AG08396 (cell line): Measurements from ENCODE around the gene SMC4.

Experiments used
- DNase-seq: peaks from one replicate; pipeline ENCODE4 v3.0.0; 2012; ENCODE audit warnings: low spot score, mixed read lengths

The SMC4 gene

DNA sequence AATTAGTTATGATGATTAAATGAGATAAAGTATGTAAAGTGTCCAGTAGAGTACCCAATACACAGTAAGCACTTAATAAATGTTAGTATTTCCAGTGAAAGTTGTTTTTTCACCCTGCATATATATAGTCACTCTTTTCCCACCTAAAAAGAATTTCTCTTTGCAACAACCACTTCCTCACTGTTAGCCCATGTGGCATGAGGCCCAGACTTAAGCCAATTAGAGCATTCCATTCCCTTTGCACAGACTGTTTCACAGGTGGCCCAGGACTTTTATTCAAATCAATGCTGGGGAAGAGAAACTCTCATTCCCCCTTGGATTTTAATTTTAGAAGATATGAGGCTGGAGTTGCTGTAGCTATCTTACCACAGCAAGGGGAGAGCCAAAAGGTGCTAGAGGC, 4.2 kb upstream of the SMC4 start:
- peak; percentile 51 for DNase-seq

DNA sequence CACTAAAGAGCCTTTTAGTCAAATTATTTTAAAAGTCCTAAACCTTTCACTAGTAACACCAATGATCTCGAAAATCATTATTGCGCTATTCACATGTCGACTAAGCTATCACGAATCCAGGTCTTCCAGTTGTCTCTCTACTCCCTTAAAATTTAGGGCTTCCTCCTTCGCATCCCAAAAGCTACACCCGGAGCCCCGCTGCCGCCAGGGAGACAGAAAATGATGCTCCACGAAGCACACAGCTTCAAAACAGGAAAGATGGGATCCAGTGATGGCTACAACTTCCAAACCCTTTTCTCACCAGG, 678 bp upstream of the SMC4 start:
- DNase-seq: no peak

DNA sequence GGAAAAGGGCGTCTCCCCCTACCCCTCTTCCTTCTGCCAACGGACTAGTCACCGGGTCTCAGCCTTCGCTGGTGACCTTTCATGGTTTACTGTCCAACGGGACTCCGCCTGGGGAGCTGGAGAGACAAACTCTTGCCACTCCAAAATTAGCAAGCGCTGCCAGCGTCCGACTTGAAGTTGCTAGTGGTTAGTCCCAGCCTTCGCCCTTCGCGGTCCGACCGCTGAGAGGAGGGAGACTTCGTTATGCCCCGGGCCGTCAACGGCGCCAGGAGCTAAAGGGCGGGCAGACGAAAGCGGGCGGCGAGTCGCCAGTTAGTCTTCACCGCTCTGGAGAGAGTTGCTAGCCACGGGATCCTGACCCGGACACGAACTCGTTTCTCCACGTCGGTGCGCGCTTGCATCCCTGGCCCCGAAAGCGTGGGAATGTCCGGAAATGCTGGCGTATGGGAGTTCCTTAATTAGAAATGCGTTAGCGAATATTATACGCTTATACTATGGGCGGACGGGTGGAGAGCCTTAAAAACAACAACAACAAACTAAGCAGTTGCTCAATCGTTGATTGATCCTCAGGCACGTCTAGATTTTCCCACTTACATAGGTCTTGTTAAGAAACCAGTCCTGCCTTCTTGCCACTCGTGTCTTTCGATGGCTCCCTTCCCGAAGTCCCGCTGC, 716 bp downstream of the SMC4 start:
- DNase-seq: peak; percentile 36

DNA sequence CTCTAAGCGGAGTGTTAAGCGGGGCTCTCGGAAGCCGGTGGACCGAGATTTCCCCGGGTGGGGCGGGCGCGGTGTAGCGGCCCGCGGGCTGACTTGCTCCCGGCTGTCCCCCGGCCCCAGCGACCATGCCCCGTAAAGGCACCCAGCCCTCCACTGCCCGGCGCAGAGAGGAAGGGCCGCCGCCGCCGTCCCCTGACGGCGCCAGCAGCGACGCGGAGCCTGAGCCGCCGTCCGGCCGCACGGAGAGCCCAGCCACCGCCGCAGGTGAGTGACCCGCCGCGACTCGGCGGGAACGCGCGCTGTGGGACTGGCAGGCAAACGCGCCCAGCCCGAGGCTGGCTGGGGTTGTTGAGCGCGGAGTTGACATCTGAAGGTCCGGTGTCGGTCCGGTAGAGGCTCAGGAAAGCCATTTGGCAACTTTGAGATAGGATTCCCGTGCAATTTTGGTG, 1.3 kb downstream of the SMC4 start:
- DNase-seq: peak; percentile 27

DNA sequence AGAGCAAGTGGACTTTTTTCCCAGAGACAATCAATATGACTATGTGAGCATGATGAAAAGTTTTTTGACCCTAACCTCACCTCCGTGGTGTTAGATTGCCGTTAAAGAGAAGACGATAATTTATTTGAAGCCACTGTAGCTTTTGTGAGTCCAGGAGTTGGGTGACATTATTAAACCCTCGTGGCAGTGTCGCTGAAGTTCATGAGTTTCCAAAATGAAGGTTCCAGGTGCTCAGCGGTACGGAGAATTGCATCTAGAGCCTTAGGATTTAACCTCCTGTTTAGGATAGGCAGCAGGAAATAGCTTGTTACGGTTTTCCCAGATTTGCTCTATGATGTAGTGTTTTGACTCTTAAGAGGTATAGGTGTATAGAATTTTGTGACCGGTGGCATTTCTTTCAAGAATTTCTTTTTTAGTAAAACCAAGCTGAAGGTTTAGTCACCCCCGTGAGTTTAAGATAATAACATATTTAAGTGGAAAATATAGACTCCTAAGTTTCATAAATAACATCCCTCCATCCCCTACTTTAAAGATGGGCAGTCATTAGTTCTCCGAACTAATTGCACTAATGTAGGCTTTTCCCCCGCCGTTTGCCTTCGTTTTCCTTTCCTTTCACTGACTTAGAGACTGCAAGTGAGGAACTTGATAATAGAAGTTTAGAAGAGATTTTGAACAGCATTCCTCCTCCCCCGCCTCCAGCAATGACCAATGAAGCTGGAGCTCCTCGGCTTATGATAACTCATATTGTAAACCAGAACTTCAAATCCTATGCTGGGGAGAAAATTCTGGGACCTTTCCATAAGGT, 2.0 kb downstream of the SMC4 start:
- peak; percentile 18 for DNase-seq

DNA sequence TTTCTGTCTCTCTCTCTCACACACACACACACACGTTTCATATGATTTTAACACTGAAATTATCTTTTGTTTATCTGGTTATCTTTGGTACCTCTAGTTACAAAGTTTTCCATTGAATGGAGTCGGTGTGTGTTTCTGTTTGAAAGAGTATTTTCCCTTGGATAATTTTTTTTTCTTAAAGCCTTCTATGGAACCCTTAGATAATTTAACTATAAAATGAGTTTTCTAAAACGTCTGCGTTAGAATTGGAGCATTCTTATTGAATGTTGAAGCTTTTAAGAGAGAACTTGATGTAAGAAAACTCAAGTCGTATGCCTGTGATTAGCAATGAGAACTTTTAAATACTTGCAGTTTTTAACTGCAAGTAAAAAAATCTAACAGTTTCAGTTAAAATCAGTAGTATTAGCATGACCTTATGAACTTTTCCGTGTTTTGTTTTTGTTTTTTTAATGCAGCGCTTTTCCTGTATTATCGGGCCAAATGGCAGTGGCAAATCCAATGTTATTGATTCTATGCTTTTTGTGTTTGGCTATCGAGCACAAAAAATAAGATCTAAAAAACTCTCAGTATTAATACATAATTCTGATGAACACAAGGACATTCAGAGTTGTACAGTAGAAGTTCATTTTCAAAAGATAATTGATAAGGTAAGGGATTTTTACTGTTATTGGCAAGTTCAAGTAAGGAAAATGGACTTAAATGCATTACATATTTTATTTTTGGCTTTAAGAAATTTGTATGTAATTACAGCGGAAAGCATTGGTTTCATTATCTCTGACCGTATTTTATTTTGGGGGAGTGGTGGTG, 3.0 kb downstream of the SMC4 start:
- no peak for DNase-seq

DNA sequence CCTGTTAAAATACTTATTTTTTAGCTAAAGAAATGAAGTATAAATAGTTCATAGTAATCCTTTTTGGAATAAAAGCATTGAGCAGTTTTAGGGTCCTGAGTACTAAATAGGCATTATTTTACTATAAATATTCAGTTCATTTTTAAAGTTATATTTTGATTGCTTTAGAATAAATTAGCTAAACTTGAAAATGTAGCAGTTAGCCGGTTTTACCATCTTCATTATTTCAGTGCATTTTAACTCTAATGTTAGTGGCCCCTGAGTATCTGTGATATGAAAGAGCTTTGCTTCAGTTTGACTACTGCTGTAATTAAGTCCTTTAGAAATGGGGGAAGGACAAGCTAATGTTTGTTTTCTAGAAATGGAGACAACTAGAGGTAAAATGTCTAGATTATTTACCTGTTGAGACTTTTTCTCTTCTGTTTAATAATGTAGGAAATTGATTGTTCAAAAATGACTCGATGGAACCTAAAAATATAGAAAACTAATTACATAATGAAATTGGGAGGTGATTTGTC, 3.6 kb downstream of the SMC4 start:
- DNase-seq: no peak

DNA sequence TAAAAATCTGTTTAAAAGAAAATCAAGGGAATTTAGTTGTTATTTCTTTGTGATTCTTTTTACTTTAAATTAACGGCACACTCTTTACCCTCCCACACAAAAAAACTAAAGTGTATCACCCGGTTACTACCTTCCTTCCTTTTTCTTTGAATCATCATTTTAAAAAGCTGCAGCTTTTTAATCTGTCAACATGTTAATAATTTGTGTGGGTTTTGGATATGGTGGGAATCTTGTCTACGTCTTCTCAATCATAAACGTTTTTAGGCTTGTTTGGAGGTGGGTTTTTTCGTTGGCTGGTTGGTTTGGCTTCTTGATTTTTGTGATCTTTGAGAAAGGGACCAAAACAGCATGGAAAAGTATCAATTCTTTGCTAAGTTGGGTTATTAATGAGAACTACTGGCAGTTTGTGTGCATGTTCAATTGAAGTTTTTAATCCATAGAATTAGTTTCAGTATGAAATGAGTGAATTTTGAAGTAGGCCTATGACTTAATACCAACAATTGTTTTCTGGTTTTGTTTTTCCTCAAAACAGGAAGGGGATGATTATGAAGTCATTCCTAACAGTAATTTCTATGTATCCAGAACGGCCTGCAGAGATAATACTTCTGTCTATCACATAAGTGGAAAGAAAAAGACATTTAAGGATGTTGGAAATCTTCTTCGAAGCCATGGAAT, 4.5 kb downstream of the SMC4 start:
- no peak for DNase-seq

DNA sequence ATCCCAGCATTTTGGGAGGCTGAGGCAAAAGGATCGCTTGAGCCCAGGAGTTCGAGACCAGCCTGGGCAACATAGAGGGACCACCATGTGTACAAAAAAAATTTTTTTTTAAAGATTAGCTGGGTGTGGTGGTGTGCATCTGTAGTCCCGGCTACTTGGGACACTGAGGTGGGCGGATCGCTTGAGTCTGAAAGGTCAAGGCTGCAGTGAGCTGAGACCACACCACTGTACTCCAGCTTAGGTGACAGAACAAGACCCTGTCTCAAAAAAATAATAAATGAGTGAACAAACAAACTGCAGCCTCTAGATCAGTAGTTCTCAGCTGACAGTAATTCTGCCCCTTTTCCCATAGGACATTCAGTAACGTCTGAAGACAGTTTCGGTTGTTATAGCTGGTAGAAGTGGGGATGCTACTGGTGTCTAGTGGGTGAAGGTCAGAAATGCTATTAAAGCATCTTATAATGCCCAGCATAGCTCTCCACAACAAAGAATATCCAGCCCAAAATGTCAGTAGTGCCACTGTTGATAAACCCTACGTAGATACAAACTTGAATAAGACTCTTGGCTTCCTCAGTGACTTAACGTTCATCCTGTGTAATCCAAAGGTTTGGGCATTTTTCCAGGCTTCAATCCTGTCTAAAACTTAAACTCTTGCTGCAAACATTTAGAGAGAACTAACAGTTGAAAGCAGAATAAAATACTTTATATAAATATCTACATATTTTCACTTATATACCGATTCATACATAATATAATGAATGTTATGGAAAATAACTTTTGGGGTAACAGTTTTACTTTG, 10.6 kb downstream of the SMC4 start:
- DNase-seq: no peak

DNA sequence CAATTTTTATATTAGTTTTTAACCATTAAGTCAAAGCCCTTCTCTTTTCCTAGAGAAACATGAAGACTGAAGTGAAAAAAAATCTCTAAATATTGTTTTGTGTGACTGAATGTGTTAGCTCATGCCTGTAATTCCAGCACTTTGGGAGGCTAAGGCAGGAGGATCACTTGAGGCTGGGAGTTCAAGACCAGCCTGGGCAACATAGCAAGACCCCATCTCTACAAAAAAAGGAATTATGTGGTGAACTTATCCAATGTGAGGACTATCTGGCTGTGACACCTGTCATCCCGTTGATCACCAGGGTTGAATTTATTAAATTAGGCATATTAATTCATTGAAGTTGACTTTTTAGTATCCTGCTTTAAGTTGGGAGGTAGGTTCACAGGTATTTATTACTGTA, 13.0 kb downstream of the SMC4 start:
- DNase-seq: no peak

DNA sequence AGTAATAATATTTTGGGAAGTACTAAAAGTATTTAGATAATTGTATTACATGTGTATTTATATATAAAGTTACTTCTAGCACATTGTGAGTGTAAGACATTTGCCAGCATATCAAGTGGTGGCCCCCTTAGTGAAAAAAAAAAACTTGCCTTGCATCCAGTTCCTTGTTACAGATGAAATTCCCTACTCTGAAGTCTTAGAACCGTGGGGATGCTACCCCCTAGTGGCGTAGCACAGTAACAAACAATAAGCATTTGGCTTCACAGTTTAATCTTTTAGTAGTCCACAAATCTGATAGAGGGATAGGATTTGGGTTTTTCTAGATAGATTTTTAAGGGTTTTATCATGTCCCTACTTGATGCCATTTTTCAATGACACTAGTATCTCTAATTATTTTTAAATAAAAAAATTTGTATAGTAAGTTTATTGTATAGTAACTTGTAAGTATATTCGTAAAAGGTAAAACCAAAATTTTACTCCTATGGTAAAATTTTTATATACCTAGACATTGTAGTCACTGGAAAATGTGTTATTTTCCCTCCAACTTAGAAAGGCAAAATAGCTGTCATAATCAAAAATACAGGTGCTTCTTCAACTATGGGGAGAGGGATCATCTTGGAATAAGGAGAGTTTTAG, 14.3 kb downstream of the SMC4 start:
- peak; percentile 61 for DNase-seq

DNA sequence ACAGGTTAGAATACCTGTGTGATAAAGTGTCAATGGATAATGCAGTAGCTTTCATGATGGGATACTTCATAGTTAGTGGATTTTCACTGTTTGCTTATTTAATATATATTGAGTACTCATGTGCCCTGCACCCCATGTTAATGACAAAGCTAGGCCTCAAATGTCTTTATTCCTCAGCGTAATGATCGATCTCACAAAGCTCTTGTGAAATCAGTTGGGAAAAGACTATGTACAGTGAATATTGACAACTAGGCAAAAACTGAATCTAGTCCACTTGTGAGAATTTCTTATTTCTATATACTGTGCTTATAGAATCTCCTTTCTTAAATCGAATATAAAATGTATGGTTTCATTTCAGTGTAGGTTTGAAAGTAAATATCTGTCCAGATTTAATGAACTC, 17.9 kb downstream of the SMC4 start:
- no peak for DNase-seq

DNA sequence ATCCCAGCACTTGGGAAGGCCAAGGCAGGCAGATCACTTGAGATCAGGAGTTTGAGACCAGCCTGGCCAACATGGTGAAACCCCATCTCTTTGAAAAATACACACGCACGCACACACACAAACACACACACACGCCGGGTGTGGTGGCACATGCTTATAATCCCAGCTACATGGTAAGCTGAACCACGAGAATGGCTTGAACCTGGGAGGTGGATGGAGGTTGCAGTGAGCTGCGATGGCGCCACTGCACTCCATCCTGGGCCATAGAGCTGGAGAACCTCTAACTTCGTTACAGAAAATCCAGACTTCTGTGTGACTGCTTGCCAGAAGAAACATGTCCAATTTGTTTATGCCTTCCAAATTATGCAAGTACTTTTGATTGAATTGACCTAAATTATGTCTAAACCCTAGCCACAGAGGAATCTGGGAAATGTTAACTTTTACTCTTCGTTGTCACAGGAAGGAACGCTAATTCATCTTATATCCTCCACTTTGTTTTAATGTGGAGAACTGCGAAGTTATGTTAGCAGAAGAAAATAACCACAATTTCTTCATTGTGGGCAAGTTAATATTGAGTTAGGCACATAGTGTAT, 28.5 kb downstream of the SMC4 start:
- DNase-seq: no peak

DNA sequence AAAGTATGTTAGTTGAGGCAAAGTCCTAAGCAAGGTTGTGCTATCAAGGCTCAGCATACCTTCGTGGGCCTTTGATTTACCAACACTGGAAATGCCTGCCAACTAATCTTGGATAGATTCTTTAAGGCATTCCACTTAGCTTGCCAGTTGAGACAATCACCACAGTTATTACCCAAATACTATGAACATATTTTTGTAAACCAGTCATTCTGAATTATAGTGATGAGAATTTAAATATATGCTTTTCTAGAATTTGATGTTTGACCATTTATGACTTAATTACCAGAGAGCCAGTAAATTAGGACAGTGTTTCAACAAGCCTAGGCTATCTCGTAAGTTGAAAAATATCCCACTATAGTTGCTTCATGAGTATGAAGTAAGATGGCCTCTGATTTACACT, 34.6 kb downstream of the SMC4 start:
- DNase-seq: peak; percentile 44

DNA sequence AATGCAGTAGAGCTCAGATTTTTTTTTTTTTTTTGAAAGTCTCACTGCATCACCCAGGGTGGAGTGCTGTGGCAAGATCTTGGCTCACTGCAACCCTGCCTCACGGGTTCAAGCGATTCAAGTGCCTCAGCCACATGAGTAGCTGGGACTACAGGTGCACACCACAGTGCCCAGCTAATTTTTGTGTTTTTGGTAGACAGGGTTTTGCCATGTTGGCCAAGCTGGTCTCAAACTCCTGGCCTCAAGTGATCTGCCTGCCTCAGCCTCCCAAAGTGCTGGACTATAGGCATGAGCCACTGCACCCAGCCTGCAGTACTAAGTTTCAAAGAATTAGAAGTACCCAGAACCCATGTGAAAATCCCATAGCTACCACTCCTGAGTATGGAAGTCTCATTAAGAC, 35.6 kb downstream of the SMC4 start:
- DNase-seq: no peak

DNA sequence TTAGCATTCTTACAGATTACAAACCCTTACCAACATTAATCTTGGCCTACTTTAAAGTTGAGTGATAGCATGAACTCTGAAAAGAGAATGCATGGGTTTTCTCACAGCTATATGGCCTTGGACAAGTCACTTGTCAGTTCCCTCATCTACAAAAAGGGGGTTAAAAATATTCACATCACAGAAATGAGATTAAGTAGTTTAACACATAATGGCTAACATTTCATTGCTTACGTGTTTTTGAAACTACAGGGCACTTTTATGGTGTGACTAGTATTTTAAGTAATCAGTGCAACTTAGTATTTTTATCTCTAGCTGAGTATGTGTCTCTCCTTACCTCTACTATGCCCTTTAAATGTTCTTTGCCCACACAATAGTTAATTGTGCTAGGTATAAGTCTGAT, 36.3 kb downstream of the SMC4 start:
- DNase-seq: no peak

DNA sequence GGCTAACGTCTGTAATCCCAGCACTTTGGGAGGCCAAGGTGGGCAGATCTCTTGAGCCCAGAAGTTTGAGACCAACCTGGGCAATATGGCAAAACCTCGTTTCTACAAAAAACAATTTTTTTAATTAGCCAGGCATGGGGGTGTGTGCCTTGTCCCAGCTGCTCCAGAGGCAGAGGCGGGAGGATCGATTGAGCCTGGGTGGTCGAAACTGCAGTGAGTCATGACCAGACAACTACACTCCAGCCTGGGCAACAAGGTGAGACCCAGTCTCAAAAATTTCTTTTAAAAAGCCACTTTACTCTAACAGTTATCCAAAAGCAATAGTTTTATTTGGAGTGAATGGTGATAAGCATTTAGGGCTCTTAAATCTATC, 37.6 kb downstream of the SMC4 start:
- DNase-seq: no peak

DNA sequence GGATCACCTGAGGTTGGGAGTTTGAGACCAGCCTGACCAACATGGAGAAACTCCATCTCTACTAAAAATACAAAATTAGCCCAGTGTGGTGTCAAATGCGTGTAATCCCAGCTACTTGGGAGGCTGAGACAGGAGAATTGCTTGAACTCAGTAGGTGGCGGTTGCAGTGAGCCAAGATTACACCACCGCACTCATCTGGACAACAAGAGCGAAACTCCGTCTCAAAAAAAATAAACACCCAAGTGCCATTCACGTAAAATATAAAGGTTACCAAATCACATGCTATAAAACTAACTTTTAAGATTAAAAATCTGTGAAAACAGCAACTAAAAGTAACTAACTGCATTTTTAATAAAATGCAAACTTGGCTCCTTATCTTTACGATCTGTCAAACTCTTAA, 41.2 kb downstream of the SMC4 start:
- no peak for DNase-seq

DNA sequence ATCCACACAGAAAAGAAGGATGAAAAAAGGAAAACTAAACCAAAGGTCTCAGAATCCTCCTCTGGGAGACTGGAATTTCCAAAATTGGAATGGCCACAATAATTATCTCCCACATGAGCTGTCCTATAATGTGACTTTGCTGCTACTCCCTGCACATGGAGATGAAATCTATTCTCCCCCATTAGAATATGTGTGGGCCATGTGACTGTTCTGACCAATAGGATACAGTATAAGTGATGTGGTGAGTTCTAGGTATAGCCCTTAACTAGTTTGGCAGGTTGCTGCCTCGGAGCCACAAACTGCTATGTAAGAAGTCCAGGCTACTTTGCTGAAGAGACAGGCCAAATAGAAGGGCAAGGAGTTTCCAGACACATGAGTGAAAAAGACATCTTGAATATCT, 45.0 kb downstream of the SMC4 start:
- DNase-seq: no peak

DNA sequence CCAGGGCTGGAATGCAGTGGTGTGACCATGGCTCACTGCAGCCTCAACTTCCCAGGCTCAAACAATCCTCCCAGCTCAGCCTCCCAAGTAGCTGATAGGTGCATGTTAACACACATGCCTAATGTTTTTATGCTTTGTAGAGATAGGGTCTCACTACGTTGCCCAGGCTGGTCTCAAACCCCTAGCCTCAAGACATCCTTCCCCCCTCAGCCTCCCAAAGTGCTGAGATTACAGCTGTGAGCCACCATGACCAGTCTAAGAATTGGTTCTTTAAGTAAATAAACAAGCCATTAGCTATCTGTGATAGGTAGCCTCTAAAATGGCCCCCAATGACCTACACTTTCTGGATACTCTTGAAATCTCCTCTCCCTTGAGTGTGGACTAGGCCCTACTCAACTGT, 46.4 kb downstream of the SMC4 start:
- DNase-seq: no peak
